HFFc6 (cell line): ENCODE results near the gene CERCAM. TPM values are rescaled to one million over a fixed set of nuclear protein-coding genes. Genes with fewer than 3 reads are reported as not detected.

Experiments
- DNase-seq: peaks from one replicate; pipeline ENCODE4 v3.0.0-alpha.2; 2018
- H3K27ac Mint-ChIP-seq: 2 replicates; pipeline ENCODE4 v1.8.0; 2020; ENCODE audit warnings: mild to moderate bottlenecking, mixed read lengths
- H3K27me3 Mint-ChIP-seq: 2 replicates; pipeline ENCODE4 v1.8.0; 2021; ENCODE audit warnings: mild to moderate bottlenecking, moderate library complexity, mixed read lengths; ENCODE audit not compliant: insufficient read depth
- H3K36me3 Mint-ChIP-seq: 2 replicates; pipeline ENCODE4 v1.8.0; 2021; ENCODE audit warnings: low read depth, mixed read lengths
- H3K4me1 Mint-ChIP-seq: 2 replicates; pipeline ENCODE4 v1.8.0; 2020; ENCODE audit warnings: low read depth, mixed read lengths
- H3K4me3 Mint-ChIP-seq: 2 replicates; pipeline ENCODE4 v1.8.0; 2020; ENCODE audit warnings: mild to moderate bottlenecking, moderate library complexity, mixed read lengths
- H3K9me3 Mint-ChIP-seq: 2 replicates; pipeline ENCODE4 v1.8.0; 2020; ENCODE audit warnings: mild to moderate bottlenecking, mixed read lengths
- CTCF ChIP-seq: fragments of 200-600 bp; sonication (generic); IDR thresholded peaks from 2 replicates; pipeline ENCODE4 v1.5.0; 2021; ENCODE audit warnings: antibody characterized with exemption, mild to moderate bottlenecking
- long read RNA-seq: library from polyadenylated mRNA; unstranded; transcript quantifications from one replicate; pipeline ENCODE4 v2.0.0, GENCODE V29; 2019
- total RNA-seq, 6 experiments: library from RNA; stranded (reverse); fragmentation: NEBNext Ultra II Directional; extraction: Animal tissue kit (Norgen Biotek cat#: 25700); gene quantifications; 2 replicates in 1 of 6; 3 replicates in 5 of 6; pipeline ENCODE4 v1.2.3, GENCODE V29; 2021

Gene CERCAM
- 100 to 1,000 TPM; 125 to 172 (median 136) TPM for total RNA-seq
- long read RNA-seq, transcript CERCAM-201 (13 exons, 2,685 nt) = major isoform, 175 of 227 reads
- long read RNA-seq, partial matches to known transcripts = 38 of 227 reads
- long read RNA-seq, other reads (novel, unspliced or antisense) = 14 of 227 reads

GRCh38 chr9:128420651-128421481 is at the start of gene CERCAM:
Gene CERCAM (plus strand): TSS chr9:128420857. CDS start chr9:128420878, 21 bp downstream.
- Mint-ChIP-seq H3K36me3 (peaks cover 12% of the 10 kb centered on the region), H3K4me1 (peaks cover 31% of the 10 kb centered on the region), H3K4me3 (peak within 1 kb of the TSS; percentile 89), H3K9me3 (no peaks in the 10 kb centered on the region), H3K27me3 (peaks cover 16% of the 10 kb centered on the region), H3K27ac (peak within 1 kb of the TSS; percentile 78)
- DNase-seq = no peak
- TF ChIP-seq CTCF = no peak

DNA sequence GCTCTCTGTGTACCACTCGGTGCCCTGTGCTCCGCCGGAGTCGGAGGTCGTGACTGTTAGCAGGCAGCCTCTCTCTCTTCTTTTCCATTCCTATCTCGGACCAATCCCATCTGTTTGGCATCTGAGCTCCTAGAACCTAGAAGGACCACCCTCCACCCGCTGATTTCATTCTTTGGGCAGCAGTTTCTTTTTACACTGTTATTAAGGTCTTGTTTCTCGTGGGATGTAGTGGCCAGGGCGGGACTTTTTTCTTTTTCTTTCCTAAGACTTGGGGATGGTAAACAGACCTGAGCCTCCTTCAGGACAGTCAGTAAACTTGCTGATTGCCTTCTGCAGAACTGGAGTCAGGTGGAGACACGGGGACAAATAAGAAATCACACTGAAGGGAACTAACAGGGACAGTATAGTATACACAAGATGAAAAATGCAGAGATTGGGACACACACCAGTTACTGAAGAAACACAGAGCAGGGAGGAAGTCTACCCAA is 49.0 kb upstream of the CERCAM start:
- Mint-ChIP-seq H3K27me3 (no peaks in the 10 kb centered on the region), H3K36me3 (peaks cover 12% of the 10 kb centered on the region), H3K27ac (peak overlapping the region; percentile 97), H3K9me3 (no peaks in the 10 kb centered on the region), H3K4me1 (peaks cover 39% of the 10 kb centered on the region), H3K4me3 (peak overlapping the region; percentile 93)
- no peak for DNase-seq
- peak; percentile 33 for TF ChIP-seq CTCF

GRCh38 chr9:128372188-128372641 is 48.4 kb upstream of the CERCAM start:
- Mint-ChIP-seq H3K36me3 (peaks cover 12% of the 10 kb centered on the region), H3K4me1 (peaks cover 44% of the 10 kb centered on the region), H3K4me3 (peak overlapping the region; percentile 93), H3K27me3 (no peaks in the 10 kb centered on the region), H3K9me3 (no peaks in the 10 kb centered on the region), H3K27ac (peak overlapping the region; percentile 97)
- no peak for TF ChIP-seq CTCF
- peak; percentile 46 for DNase-seq

DNA sequence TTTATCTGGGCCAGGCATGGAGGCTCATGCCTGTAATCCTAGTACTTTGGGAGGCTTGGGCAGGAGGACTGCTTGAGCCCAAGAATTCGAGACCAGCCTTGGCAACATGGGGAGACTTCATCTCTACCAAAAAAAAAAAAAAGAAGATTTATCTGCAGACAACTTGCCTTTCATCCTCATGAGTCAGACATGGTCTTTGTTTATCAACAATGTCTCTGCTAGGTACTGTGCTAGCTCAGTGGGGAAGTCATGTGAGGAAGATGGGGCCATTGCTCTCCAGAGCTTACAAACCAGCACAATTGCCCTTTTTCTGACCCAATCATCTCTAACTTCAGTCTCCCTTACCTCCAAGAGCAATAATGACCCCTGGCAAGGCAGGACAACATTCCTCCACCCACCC is 47.9 kb upstream of the CERCAM start:
- Mint-ChIP-seq H3K36me3 (peaks cover 12% of the 10 kb centered on the region), H3K27ac (peak overlapping the region; percentile 97), H3K9me3 (no peaks in the 10 kb centered on the region), H3K27me3 (no peaks in the 10 kb centered on the region), H3K4me1 (peaks cover 44% of the 10 kb centered on the region), H3K4me3 (peak overlapping the region; percentile 93)
- DNase-seq = peak; percentile 41
- no peak for TF ChIP-seq CTCF

DNA sequence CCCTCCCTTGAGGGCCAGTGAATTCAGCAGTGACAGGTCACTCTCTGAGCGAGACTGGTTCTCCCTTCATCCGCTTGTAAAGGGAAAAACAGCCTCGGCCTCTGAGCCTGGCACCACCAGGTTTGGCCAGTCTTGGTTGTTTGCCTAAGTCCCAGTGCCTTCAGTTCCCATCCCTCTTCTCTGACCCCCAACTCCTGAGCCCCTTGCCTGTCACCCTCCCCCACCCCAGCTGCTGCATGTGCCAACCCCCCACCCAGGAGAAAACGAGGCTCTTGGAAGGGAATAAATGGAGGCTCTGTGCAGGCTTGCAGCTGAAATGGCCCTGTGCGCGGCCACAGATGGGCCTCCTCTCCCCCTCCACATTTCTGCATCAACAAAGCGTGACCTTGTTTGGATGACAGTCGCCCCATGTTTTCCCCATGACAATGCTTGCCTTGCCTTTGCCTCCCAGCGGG is 46.4 kb upstream of the CERCAM start:
- Mint-ChIP-seq H3K36me3 (peaks cover 12% of the 10 kb centered on the region), H3K4me3 (no peak overlapping the region), H3K27me3 (no peaks in the 10 kb centered on the region), H3K9me3 (no peaks in the 10 kb centered on the region), H3K4me1 (peaks cover 44% of the 10 kb centered on the region), H3K27ac (no peak overlapping the region)
- DNase-seq = no peak
- TF ChIP-seq CTCF = no peak
